CD14-positive monocyte (primary cell): ENCODE data around the gene DLGAP4. TPM values are rescaled to one million over a fixed set of nuclear protein-coding genes. Genes with fewer than 3 reads are reported as not detected.

ENCODE experiments used
- DNase-seq, 3 donors: peaks; one replicate each; pipeline ENCODE4 v3.0.0-alpha.2; 2011 to 2022
- H2AFZ ChIP-seq: 2 replicates; pipeline ENCODE4 v1.6.0; 2012; ENCODE audit warnings: mild to moderate bottlenecking, low read depth, low read length, inconsistent platforms; ENCODE audit not compliant: insufficient read depth, poor library complexity, severe bottlenecking
- H3K27ac ChIP-seq, 2 donors: 1 replicate in 1 of 2; 2 replicates in 1 of 2; pipeline ENCODE4 v1.5.1; 2012 to 2013; ENCODE audit warnings: low read length in 2 of 2, control low read depth in 1 of 2, inconsistent platforms in 1 of 2, low read depth in 1 of 2, mild to moderate bottlenecking in 1 of 2
- H3K27me3 ChIP-seq, 2 donors: one replicate each; pipeline versions ENCODE4 v1.6.0 to v1.6.1; 2011 to 2013; ENCODE audit warnings: low read length in 2 of 2; ENCODE audit not compliant: control insufficient read depth in 2 of 2, insufficient read depth in 2 of 2
- H3K36me3 ChIP-seq, 2 donors: replicated peaks in 1 of 2; 1 replicate in 1 of 2; 2 replicates in 1 of 2; pipeline versions ENCODE4 v1.5.1 to v1.6.1; 2012 to 2013; ENCODE audit warnings: low read length in 2 of 2, control low read depth in 1 of 2, inconsistent platforms in 1 of 2, mild to moderate bottlenecking in 1 of 2; ENCODE audit not compliant: insufficient read depth in 2 of 2, control insufficient read depth in 1 of 2
- H3K4me1 ChIP-seq, 2 donors: 1 replicate in 1 of 2; 2 replicates in 1 of 2; pipeline versions ENCODE4 v1.5.1 to v1.6.1; 2012 to 2013; ENCODE audit warnings: low read length in 2 of 2, control low read depth in 1 of 2, inconsistent platforms in 1 of 2, mild to moderate bottlenecking in 1 of 2, moderate library complexity in 1 of 2; ENCODE audit not compliant: insufficient read depth in 2 of 2, control insufficient read depth in 1 of 2
- H3K4me2 ChIP-seq: replicated peaks from 2 replicates; pipeline ENCODE3; 2012; ENCODE audit warnings: low read length, moderate library complexity, mild to moderate bottlenecking; ENCODE audit not compliant: poor library complexity, severe bottlenecking; ENCODE audit errors: extremely low read depth
- H3K4me3 ChIP-seq, 3 experiments: fragments of 200-600 bp in 1 of 3; sonication (generic) in 1 of 3; replicated peaks in 1 of 3; 1 replicate in 2 of 3; 2 replicates in 1 of 3; pipeline ENCODE4 v1.5.1; 2011 to 2013; ENCODE audit warnings: low read length in 3 of 3, mild to moderate bottlenecking in 3 of 3, control low read depth in 2 of 3, low read depth in 2 of 3, inconsistent platforms in 1 of 3, moderate library complexity in 1 of 3
- H3K79me2 ChIP-seq: 2 replicates; pipeline ENCODE4 v1.6.0; 2012; ENCODE audit warnings: mild to moderate bottlenecking, control low read depth, inconsistent platforms, low read length, moderate library complexity; ENCODE audit not compliant: insufficient read depth
- H3K9ac ChIP-seq: 2 replicates; pipeline ENCODE4 v1.6.0; 2017; ENCODE audit warnings: low read length, mild to moderate bottlenecking; ENCODE audit not compliant: insufficient read depth, poor library complexity, severe bottlenecking
- H3K9me3 ChIP-seq, 2 donors: replicated peaks in 1 of 2; 1 replicate in 1 of 2; 2 replicates in 1 of 2; pipeline versions ENCODE4 v1.5.1 to v1.6.1; 2012 to 2013; ENCODE audit warnings: low read length in 2 of 2, control low read depth in 1 of 2; ENCODE audit not compliant: control insufficient read depth in 1 of 2, insufficient read depth in 1 of 2
- H4K20me1 ChIP-seq: 2 replicates; pipeline ENCODE4 v1.6.0; 2012; ENCODE audit warnings: mild to moderate bottlenecking, low read length, control low read depth, moderate library complexity; ENCODE audit not compliant: insufficient read depth
- H3K27ac Mint-ChIP-seq, 7 donors: one replicate each; pipeline ENCODE4 v1.8.0; 2020; ENCODE audit warnings: mild to moderate bottlenecking in 7 of 7, mixed read lengths in 7 of 7, moderate library complexity in 6 of 7, inconsistent platforms in 2 of 7
- H3K27me3 Mint-ChIP-seq, 3 donors: one replicate each; pipeline ENCODE4 v1.8.0; 2021 to 2022; ENCODE audit warnings: low read depth in 3 of 3, mild to moderate bottlenecking in 3 of 3, mixed read lengths in 3 of 3, moderate library complexity in 3 of 3, inconsistent platforms in 1 of 3
- H3K36me3 Mint-ChIP-seq, 2 donors: one replicate each; pipeline ENCODE4 v1.8.0; 2020; ENCODE audit warnings: mixed read lengths in 2 of 2, inconsistent platforms in 1 of 2, mild to moderate bottlenecking in 1 of 2
- H3K4me1 Mint-ChIP-seq: one replicate; pipeline ENCODE4 v1.8.0; 2020; ENCODE audit warnings: mild to moderate bottlenecking, mixed read lengths
- H3K4me3 Mint-ChIP-seq, 2 donors: one replicate each; pipeline ENCODE4 v1.8.0; 2020; ENCODE audit warnings: mild to moderate bottlenecking in 2 of 2, mixed read lengths in 2 of 2, moderate library complexity in 1 of 2
- H3K9me3 Mint-ChIP-seq, 7 donors: one replicate each; pipeline ENCODE4 v1.8.0; 2020 to 2022; ENCODE audit warnings: mixed read lengths in 7 of 7, mild to moderate bottlenecking in 6 of 7, moderate library complexity in 6 of 7, inconsistent platforms in 2 of 7
- WGBS: methylation state at CpG from one replicate; pipeline ENCODE4 v1.1.5; 2013; ENCODE audit warnings: missing lambda C conversion rate; ENCODE audit not compliant: insufficient coverage; 5-methylcytosine and 5-hydroxymethylcytosine counted together
- intact Hi-C, 2 donors: fragments of 100-400 bp; cut with micrococcal nuclease; formaldehyde crosslinking; loops; one replicate each; pipeline versions ENCODE4 v1.15.0 to v1.15.1; 2023
- polyA plus RNA-seq, 3 donors: library from polyadenylated mRNA; depleted of rRNA in 1 of 3; unstranded in 2 of 3; stranded (reverse) in 1 of 3; fragments of 300-500 nt in 2 of 3; fragments of >200 nt in 1 of 3; fragmentation: Illumina TruSeq in 2 of 3; gene quantifications; 1 replicate in 2 of 3; 2 replicates in 1 of 3; pipeline ENCODE4 v1.2.3, GENCODE V29; 2012 to 2021
- TF ChIP-seq, protein P1 (sequence below): fragments of 200-600 bp; IDR thresholded peaks from one replicate; pipeline ENCODE4 v1.8.0; 2022; ENCODE audit warnings: antibody characterized with exemption, mild to moderate bottlenecking

DLGAP4 gene
- polyA plus RNA-seq, 3 donors: 9.9 to 52.7 (median 17.6) TPM

DNA sequence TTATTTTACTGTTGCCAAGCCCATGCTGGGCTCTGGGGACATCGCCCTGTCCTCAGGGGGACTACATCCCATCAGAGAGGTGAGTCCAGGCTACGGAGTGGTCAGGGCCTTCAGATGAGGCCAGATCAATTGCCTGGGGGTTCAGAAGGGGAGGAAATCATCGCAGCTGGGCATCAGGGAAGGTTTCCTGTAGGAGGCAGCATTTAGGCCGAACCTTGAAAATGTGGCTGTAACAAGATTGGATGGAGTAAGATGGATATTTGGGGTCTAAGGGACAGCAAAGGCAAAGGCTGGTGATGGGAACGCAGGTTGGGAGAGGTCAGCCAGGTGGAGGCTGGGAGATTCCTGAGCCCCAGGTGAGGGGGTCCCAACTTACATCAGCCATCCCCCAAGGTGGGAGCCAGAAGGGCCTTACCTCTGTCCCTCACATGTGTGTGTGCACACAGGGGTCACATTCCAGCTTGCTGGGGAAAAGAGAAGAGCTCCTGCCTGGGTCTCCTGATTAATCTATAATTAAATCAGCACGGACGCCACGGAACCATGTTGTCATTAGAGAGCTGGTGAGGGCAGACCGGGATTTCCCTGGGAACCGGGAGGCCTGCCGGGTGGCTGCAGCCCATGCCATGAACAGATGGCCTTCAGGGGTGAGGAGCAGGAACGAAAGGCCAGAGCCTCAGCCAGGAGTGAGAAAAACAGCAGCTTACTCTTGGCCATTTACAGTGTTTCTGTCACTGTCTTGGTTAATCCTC, 30.5 kb upstream of the DLGAP4 start:
- Histone ChIP-seq H3K4me2 (no peak overlapping the region), H3K27me3 (no peaks in the 10 kb centered on the region), H3K4me1 (no peaks in the 10 kb centered on the region), H3K36me3 (no peaks in the 10 kb centered on the region), H3K79me2 (no peaks in the 10 kb centered on the region), H3K4me3 (no peak overlapping the region), H3K27ac (no peak overlapping the region), H4K20me1 (no peaks in the 10 kb centered on the region), H3K9ac (no peak overlapping the region), H2AFZ (no peak overlapping the region), H3K9me3 (no peaks in the 10 kb centered on the region)
- TF ChIP-seq, protein P1, sequence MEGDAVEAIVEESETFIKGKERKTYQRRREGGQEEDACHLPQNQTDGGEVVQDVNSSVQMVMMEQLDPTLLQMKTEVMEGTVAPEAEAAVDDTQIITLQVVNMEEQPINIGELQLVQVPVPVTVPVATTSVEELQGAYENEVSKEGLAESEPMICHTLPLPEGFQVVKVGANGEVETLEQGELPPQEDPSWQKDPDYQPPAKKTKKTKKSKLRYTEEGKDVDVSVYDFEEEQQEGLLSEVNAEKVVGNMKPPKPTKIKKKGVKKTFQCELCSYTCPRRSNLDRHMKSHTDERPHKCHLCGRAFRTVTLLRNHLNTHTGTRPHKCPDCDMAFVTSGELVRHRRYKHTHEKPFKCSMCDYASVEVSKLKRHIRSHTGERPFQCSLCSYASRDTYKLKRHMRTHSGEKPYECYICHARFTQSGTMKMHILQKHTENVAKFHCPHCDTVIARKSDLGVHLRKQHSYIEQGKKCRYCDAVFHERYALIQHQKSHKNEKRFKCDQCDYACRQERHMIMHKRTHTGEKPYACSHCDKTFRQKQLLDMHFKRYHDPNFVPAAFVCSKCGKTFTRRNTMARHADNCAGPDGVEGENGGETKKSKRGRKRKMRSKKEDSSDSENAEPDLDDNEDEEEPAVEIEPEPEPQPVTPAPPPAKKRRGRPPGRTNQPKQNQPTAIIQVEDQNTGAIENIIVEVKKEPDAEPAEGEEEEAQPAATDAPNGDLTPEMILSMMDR: no peak
- Mint-ChIP-seq H3K27ac (no peak overlapping the region), H3K9me3 (peaks cover 0 to 3% (median 0%) of the 10 kb centered on the region in 7 donors), H3K4me1 (no peaks in the 10 kb centered on the region), H3K36me3 (no peaks in the 10 kb centered on the region), H3K27me3 (peaks cover 8 to 19% (median 15%) of the 10 kb centered on the region in 3 donors), H3K4me3 (no peak overlapping the region)
- no peak for DNase-seq
- WGBS: 94% methylated on average over 8 of the region's 12 CpGs
- intact Hi-C loops: no loop called here

DNA sequence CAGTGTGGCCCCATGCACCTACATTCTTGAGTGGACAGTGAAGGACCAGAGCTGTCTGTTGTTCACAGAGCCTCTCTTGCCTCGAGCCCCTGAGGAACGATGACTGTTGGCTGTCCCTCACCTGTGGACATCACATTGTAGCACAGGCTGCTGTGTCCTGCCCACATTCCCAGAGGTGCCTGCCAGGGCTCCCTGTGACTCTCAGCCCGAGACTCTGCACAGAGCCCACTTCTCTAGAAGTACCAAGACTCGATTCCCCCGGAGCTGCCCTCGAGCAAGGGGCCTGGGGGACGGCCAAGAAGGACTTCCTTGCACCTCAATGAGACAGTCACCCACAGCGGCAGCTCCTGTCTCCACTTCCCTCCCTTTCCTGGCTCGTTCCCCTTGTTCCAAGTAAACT, 28.6 kb upstream of the DLGAP4 start:
- H3K27ac ChIP-seq: no peak overlapping the region
- H2AFZ ChIP-seq: no peak overlapping the region
- H3K4me2 ChIP-seq: no peak overlapping the region
- Mint-ChIP-seq H3K9me3 (peaks cover 0 to 3% (median 0%) of the 10 kb centered on the region in 7 donors), H3K36me3 (no peaks in the 10 kb centered on the region), H3K27me3 (peaks cover 10 to 23% (median 22%) of the 10 kb centered on the region in 3 donors), H3K4me1 (no peaks in the 10 kb centered on the region), H3K27ac (no peak overlapping the region), H3K4me3 (no peak overlapping the region)
- H3K9ac ChIP-seq: no peak overlapping the region
- H3K27me3 ChIP-seq: no peaks in the 10 kb centered on the region
- TF ChIP-seq, protein P1: no peak
- no peaks in the 10 kb centered on the region for H4K20me1 ChIP-seq
- DNase-seq: no peak
- no peaks in the 10 kb centered on the region for H3K36me3 ChIP-seq
- intact Hi-C loops: no loop called here
- no peaks in the 10 kb centered on the region for H3K4me1 ChIP-seq
- no peaks in the 10 kb centered on the region for H3K9me3 ChIP-seq
- no peak overlapping the region for H3K4me3 ChIP-seq
- H3K79me2 ChIP-seq: no peaks in the 10 kb centered on the region
- WGBS: 86% methylated on average over 6 of the region's 9 CpGs
